ENCODE results near the gene SCRN1.

The SCRN1 gene

DNA sequence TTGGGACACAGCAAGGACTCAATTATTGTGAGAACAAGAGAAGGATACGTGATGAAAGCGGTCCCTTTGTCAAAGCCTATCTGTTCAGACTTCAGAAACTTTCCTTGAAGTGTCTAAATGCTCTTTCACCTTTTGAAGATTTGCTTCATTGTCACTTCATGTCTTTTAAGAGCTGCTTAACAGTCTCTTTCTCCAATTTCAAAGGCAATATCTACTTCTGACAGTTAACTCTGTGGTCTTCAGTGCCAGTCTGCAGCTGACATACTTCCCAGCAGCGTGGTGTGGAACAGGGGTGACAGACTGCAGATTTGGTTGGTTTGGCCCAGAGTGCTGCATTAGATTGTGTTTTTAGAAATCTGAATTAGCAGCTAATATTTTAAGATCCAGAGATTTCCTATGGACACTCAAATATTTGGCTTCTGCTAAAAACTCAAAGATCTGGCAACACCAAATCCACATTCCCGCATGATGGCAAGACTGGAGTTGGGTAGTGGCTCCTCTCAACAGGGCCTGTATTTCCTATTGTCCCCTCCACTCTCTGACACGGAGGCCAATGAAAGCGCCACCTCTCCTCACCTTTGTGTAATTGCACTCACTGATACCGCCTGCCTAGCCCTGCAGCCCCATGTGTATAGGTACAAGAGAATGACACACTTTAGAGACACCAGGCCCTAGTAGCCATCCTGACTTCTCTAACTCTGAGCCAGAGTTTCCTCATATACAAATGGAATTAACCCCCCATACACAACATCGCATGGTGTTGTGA lies 11.5 kb downstream of the SCRN1 start:
- TF ChIP-seq CTCF (IDR thresholded peaks at IDR 0.05; ENCODE audit: low read depth, low read length, missing control alignments): peak; percentile 16
- no peak for DNase-seq (ENCODE audit: low read depth)
- no peak overlapping the region for H3K4me3 ChIP-seq (ENCODE audit: low read depth, low read length)

DNA sequence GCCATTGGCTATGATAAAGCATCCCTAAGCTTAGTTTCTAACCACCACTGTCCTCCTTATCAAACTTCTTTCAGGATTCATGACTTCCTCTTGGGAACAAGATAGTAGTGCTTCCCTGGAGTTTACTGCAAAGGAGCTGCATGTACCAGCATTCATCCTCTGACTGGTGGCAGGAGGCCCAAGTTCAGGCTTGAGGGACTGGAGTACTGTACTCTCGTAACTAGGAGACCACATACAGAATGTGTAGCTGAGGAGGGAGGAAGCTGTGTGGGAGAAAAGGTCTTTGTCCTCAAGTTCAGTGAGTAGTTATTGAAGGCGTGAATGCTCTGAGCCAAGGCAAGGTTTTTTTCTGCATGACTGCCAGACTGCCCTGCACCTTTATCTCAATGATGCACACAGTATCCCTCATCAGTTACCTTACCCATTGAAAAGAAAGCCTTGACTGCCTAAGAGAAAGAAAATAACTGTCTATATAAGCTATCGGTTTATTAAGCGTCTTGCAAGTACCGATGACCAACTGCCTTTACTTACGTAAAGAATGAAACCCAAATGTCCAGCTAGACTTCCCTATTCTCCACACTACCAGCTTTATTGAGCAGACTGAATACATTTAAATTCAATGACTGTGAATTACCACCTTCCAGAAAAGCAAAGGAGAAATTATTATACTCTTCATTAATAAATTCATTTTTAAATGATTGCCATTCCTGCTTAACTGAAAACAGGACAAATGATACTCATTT lies 12.8 kb downstream of the SCRN1 start:
- TF ChIP-seq CTCF (IDR thresholded peaks at IDR 0.05; ENCODE audit: low read depth, low read length, missing control alignments): no peak
- no peak overlapping the region for H3K4me3 ChIP-seq (ENCODE audit: low read depth, low read length)
- DNase-seq (ENCODE audit: low read depth): no peak

DNA sequence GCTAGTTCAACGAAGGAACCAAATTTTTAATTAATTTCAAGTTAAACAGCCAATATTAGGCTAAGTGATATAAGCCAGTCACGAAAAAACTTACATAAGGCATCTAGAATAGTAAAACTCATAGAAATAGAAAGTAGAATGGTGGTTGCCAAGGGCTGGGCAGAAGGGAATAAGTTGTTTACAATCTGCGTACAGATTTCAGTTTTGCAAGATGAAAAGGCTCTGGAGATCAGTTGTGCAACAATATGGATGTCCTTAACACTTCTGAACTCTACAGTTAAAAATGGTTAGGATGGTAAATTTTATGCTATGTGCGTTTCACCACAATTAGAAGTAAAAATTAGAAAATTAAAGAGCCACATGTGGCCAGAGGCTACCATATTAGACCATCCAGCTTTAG lies 13.3 kb downstream of the SCRN1 start:
- no peak for DNase-seq (ENCODE audit: low read depth)
- TF ChIP-seq CTCF (IDR thresholded peaks at IDR 0.05; ENCODE audit: low read depth, low read length, missing control alignments): no peak
- H3K4me3 ChIP-seq (ENCODE audit: low read depth, low read length): no peak overlapping the region

- no peak for TF ChIP-seq CTCF (IDR thresholded peaks at IDR 0.05; ENCODE audit: low read depth, low read length, missing control alignments)
- no peak overlapping the region for H3K4me3 ChIP-seq (ENCODE audit: low read depth, low read length)
- DNase-seq (ENCODE audit: low read depth): no peak
Observed at GRCh38 chr7:29975561-29975960, 14.0 kb downstream of the SCRN1 start.

DNA sequence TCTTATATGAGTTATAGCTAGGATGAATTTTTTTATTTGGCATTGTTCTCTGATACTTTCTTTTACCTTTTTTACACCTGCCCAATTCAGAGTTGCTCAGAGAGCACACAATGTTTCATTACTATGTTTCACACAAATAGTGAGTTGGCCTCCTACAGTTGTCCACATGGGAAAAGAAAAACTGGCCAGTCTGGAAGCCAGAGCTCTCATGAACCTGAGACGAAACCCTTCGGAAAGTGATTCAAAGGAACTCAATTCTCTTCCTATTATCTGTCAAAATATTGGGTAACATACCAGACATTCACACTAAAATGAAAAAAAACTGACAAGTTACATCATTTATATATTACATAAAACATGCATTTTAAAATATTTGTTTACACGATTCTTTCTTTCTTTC lies 15.3 kb downstream of the SCRN1 start:
- no peak for DNase-seq (ENCODE audit: low read depth)
- H3K4me3 ChIP-seq (ENCODE audit: low read depth, low read length): no peak overlapping the region
- TF ChIP-seq CTCF (IDR thresholded peaks at IDR 0.05; ENCODE audit: low read depth, low read length, missing control alignments): no peak

DNA sequence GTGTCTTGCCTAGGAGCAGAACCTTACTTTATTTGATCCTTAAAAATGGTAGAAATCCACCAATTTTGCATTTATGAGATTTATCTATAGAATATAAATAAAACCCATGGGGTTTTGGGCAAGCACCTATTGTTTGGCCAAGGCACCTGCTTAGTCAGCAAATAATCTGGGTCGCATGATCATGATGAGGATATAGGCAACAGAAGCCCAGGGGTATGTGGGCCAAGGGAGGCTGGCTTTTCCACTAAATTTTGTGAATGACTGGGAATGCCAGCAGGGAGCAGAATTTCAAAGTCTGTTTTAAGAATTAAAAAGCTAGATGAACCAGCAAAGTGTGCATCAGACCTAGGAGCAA lies 17.3 kb downstream of the SCRN1 start:
- no peak for DNase-seq (ENCODE audit: low read depth)
- H3K4me3 ChIP-seq (ENCODE audit: low read depth, low read length): no peak overlapping the region
- TF ChIP-seq CTCF (IDR thresholded peaks at IDR 0.05; ENCODE audit: low read depth, low read length, missing control alignments): no peak

Measured in GM12864 (cell line).